Endothelial cell of umbilical vein (primary cell): Measurements from ENCODE around the gene RBM28. TPM values are rescaled to one million over a fixed set of nuclear protein-coding genes. Genes with fewer than 3 reads are reported as not detected.

Experiments used
- BruUV-seq: library from RNA; stranded (reverse); fragments of 400-500 nt; replicated peaks from 2 replicates; lab custom pipeline; 2021; lab: Mats Ljungman, UMichigan
- CTCF ChIA-PET: fragments of 300-600, 350-600 bp; sonication (Branson Sonifier 250); formaldehyde crosslinking; loops from one replicate; lab custom pipeline; 2021; ENCODE audit warnings: antibody characterized with exemption, inconsistent platforms; lab: Charles Lee
- POLR2A ChIA-PET: fragments of 300-600, 350-600 bp; sonication (Branson Sonifier 250); formaldehyde crosslinking; loops from one replicate; lab custom pipeline; 2021; ENCODE audit warnings: antibody characterized with exemption, inconsistent platforms; lab: Charles Lee
- DNase-seq: peaks from one replicate; pipeline ENCODE4 v3.0.0-alpha.2; 2011; ENCODE audit warnings: low read depth, low spot score
- FAIRE-seq: peaks from 2 replicates; lab custom pipeline; 2011; peaks lifted over from hg19 to GRCh38; lab: Jason Lieb, UNC
- H2AFZ ChIP-seq: 2 replicates; pipeline ENCODE4 v1.6.0; 2012; ENCODE audit warnings: low read depth, low read length, control low read depth, inconsistent platforms
- H3K27ac ChIP-seq: 2 replicates; pipeline ENCODE4 v1.5.1; 2011; ENCODE audit warnings: low read depth, mild to moderate bottlenecking, control low read depth, low read length, moderate library complexity; ENCODE audit not compliant: insufficient read depth
- H3K27me3 ChIP-seq, 2 experiments: 2 replicates each; pipeline versions ENCODE4 v1.6.0 to v1.6.1; 2011; ENCODE audit warnings: low read length in 2 of 2, mixed read lengths in 1 of 2; ENCODE audit not compliant: control insufficient read depth in 2 of 2, insufficient read depth in 2 of 2
- H3K36me3 ChIP-seq, 2 experiments: 2 replicates in 1 of 2; 3 replicates in 1 of 2; pipeline ENCODE4 v1.5.1; 2011; ENCODE audit warnings: low read length in 2 of 2, mild to moderate bottlenecking in 1 of 2, moderate library complexity in 1 of 2; ENCODE audit not compliant: control insufficient read depth in 2 of 2, insufficient read depth in 2 of 2; ENCODE audit errors: extremely low read depth in 1 of 2
- H3K4me1 ChIP-seq: 3 replicates; pipeline ENCODE4 v1.5.1; 2011; ENCODE audit warnings: mild to moderate bottlenecking, low read length; ENCODE audit not compliant: control insufficient read depth, insufficient read depth; ENCODE audit errors: extremely low read depth
- H3K4me2 ChIP-seq: 2 replicates; pipeline ENCODE4 v1.6.1; 2011; ENCODE audit warnings: low read length, control low read depth, mixed read lengths; ENCODE audit not compliant: insufficient read depth
- H3K4me3 ChIP-seq, 3 experiments: fragments of 200-600 bp in 1 of 3; sonication (generic), shearing (Covaris generic) in 1 of 3; replicated peaks in 1 of 3; 2 replicates each; pipeline ENCODE4 v1.5.1; 2011 to 2016; ENCODE audit warnings: control low read depth in 3 of 3, low read length in 3 of 3, mild to moderate bottlenecking in 2 of 3, inconsistent platforms in 1 of 3, low read depth in 1 of 3, moderate library complexity in 1 of 3; ENCODE audit not compliant: insufficient read depth in 1 of 3
- H3K79me2 ChIP-seq: 2 replicates; pipeline ENCODE4 v1.6.0; 2012; ENCODE audit warnings: low read length, inconsistent platforms; ENCODE audit not compliant: control insufficient read depth, insufficient read depth
- H3K9ac ChIP-seq: replicated peaks from 2 replicates; pipeline ENCODE3; 2011; ENCODE audit warnings: low read length, control low read depth; ENCODE audit not compliant: insufficient read depth; ENCODE audit errors: extremely low read depth
- H3K9me1 ChIP-seq: replicated peaks from 3 replicates; pipeline ENCODE4 v1.6.0; 2011; ENCODE audit warnings: mild to moderate bottlenecking, low read length; ENCODE audit not compliant: control insufficient read depth, insufficient read depth; ENCODE audit errors: extremely low read depth
- H3K9me3 ChIP-seq: replicated peaks from 2 replicates; pipeline ENCODE4 v1.5.1; 2012; ENCODE audit warnings: low read length, inconsistent platforms; ENCODE audit not compliant: control insufficient read depth, insufficient read depth
- H4K20me1 ChIP-seq: replicated peaks from 2 replicates; pipeline ENCODE3; 2011; ENCODE audit warnings: mild to moderate bottlenecking, low read length; ENCODE audit not compliant: control insufficient read depth, insufficient read depth; ENCODE audit errors: extremely low read depth
- CTCF ChIP-seq, 2 donors: IDR thresholded peaks; 1 replicate in 1 of 2; 2 replicates in 1 of 2; pipeline ENCODE4 v1.5.1; 2011; ENCODE audit warnings: low read length in 2 of 2, mild to moderate bottlenecking in 2 of 2, moderate library complexity in 2 of 2, control low read depth in 1 of 2, inconsistent platforms in 1 of 2, low read depth in 1 of 2; ENCODE audit not compliant: insufficient read depth in 1 of 2; ENCODE audit errors: extremely low read depth in 1 of 2
- EZH2 ChIP-seq: IDR thresholded peaks from 2 replicates; pipeline ENCODE4 v1.6.1; 2012; ENCODE audit warnings: borderline replicate concordance, low read depth, mild to moderate bottlenecking, moderate library complexity, low read length, inconsistent platforms; ENCODE audit not compliant: severe bottlenecking
- GATA2 ChIP-seq: IDR thresholded peaks from 2 replicates; pipeline ENCODE4 v1.7.0; 2011; ENCODE audit warnings: low read depth, mild to moderate bottlenecking, moderate library complexity, mixed read lengths, low read length; ENCODE audit not compliant: insufficient read length, insufficient read depth
- JUN ChIP-seq: IDR thresholded peaks from 2 replicates; pipeline ENCODE4 v1.6.1; 2011; ENCODE audit warnings: borderline replicate concordance, low read depth; ENCODE audit not compliant: insufficient read length, insufficient read depth
- MAX ChIP-seq: IDR thresholded peaks from 2 replicates; pipeline ENCODE4 v1.6.1; 2011; ENCODE audit not compliant: insufficient read depth, insufficient read length
- MYC ChIP-seq: IDR thresholded peaks from one replicate; pipeline ENCODE4 v1.6.1; 2011; ENCODE audit warnings: mild to moderate bottlenecking, low read depth, low read length
- POLR2A ChIP-seq: IDR thresholded peaks from 2 replicates; pipeline ENCODE4 v1.6.1; 2012; ENCODE audit warnings: low read depth, mild to moderate bottlenecking, control low read depth, low read length
- POLR2AphosphoS5 ChIP-seq: IDR thresholded peaks from 2 replicates; pipeline ENCODE4 v1.6.1; 2012; ENCODE audit warnings: low read depth, mild to moderate bottlenecking, control low read depth, low read length, moderate library complexity; ENCODE audit not compliant: insufficient read depth
- dilution Hi-C: fragments of 300-500 bp; cut with MboI; formaldehyde crosslinking; loops from one replicate; pipeline ENCODE4 v1.15.0; 2019; ENCODE audit warnings: low sequenced_read_pairs; ENCODE audit not compliant: extremely low pct_ligation_motif_present
- intact Hi-C: fragments of 100-400 bp; cut with micrococcal nuclease; formaldehyde crosslinking; loops from one replicate; pipeline ENCODE4 v1.10.0; 2022
- polyA plus RNA-seq, 4 experiments: library from polyadenylated mRNA; depleted of rRNA in 3 of 4; stranded (reverse) in 3 of 4; unstranded in 1 of 4; fragments of >200 nt; gene quantifications; 2 replicates each; pipeline versions ENCODE4 v1.2.1 to v1.2.3, GENCODE V29; 2011 to 2012; ENCODE audit warnings: missing spikeins in 1 of 4
- total RNA-seq: library from RNA; stranded (reverse); gene quantifications from 2 replicates; pipeline ENCODE4 v1.2.3, GENCODE V29; 2021

The RBM28 gene
- total and polyA plus RNA-seq, 2 donors (not counting 3 experiments of a cell fraction or from before 2014, with no cell fraction given), result 11.6 to 58.7 TPM

- peaks cover 5 to 15% of the 10 kb centered on the region in 2 experiments for H3K36me3 ChIP-seq
- no peaks in the 10 kb centered on the region for H4K20me1 ChIP-seq
- no peak overlapping the region for H3K27ac ChIP-seq
- TF ChIP-seq GATA2 (no peak), POLR2A (no peak), POLR2AphosphoS5 (no peak), EZH2 (no peak), MYC (no peak), JUN (no peak), CTCF (IDR thresholded peaks at IDR 0.05; ENCODE audit: extremely low read depth in 1 of 2, insufficient read depth in 1 of 2, low read depth in 1 of 2, low read length in 2 of 2) (no peak), MAX (no peak)
- H3K9me1 ChIP-seq, result no peaks in the 10 kb centered on the region
- H2AFZ ChIP-seq, result no peak overlapping the region
- FAIRE-seq (no peak), DNase-seq (no peak)
- no TSS peak for BruUV-seq
- H3K4me2 ChIP-seq, result no peak overlapping the region
- no peaks in the 10 kb centered on the region for H3K4me1 ChIP-seq
- CTCF ChIA-PET, result no interaction called here
- no peaks in the 10 kb centered on the region for H3K27me3 ChIP-seq
- no peaks in the 10 kb centered on the region for H3K79me2 ChIP-seq
- intact Hi-C loops (no loop called here), dilution Hi-C loops (no loop called here)
- POLR2A ChIA-PET, result no interaction called here
- H3K4me3 ChIP-seq, result no peak overlapping the region
- H3K9me3 ChIP-seq, result no peaks in the 10 kb centered on the region
- H3K9ac ChIP-seq, result no peak overlapping the region
Observed at GRCh38 chr7:128303643-128304042, 40.1 kb downstream of the RBM28 start.
